BLaER1 (cell line): Measurements from ENCODE around the gene CCAR1.
"Not testable (repeated sequence)": the region's sequence is repeated elsewhere in the genome, so short reads cannot be mapped to it uniquely, and the experiment has no call there.

Experiments used
- H3K27ac ChIP-seq: shearing (Covaris generic); formaldehyde crosslinking; 2 replicates; pipeline ENCODE4 v1.8.1; 2022
- H3K27me3 ChIP-seq: shearing (Covaris generic); formaldehyde crosslinking; 2 replicates; pipeline ENCODE4 v1.8.1; 2022
- H3K36me3 ChIP-seq: shearing (Covaris generic); formaldehyde crosslinking; 2 replicates; pipeline ENCODE4 v1.8.1; 2022
- H3K4me1 ChIP-seq: shearing (Covaris generic); formaldehyde crosslinking; 2 replicates; pipeline ENCODE4 v1.8.1; 2022
- H3K4me2 ChIP-seq: shearing (Covaris generic); formaldehyde crosslinking; 2 replicates; pipeline ENCODE4 v1.8.1; 2022
- H3K4me3 ChIP-seq: shearing (Covaris generic); formaldehyde crosslinking; 2 replicates; pipeline ENCODE4 v1.8.1; 2022
- H3K9ac ChIP-seq: shearing (Covaris generic); formaldehyde crosslinking; 2 replicates; pipeline ENCODE4 v1.8.1; 2022
- H3K9me3 ChIP-seq: shearing (Covaris generic); formaldehyde crosslinking; 2 replicates; pipeline ENCODE4 v1.8.1; 2022
- H4K20me1 ChIP-seq: shearing (Covaris generic); formaldehyde crosslinking; 2 replicates; pipeline ENCODE4 v1.8.1; 2022
- Cebpa-rat ChIP-seq: shearing (Covaris generic); IDR thresholded peaks from 2 replicates; pipeline ENCODE4 v1.8.1; 2022

CCAR1 gene

DNA sequence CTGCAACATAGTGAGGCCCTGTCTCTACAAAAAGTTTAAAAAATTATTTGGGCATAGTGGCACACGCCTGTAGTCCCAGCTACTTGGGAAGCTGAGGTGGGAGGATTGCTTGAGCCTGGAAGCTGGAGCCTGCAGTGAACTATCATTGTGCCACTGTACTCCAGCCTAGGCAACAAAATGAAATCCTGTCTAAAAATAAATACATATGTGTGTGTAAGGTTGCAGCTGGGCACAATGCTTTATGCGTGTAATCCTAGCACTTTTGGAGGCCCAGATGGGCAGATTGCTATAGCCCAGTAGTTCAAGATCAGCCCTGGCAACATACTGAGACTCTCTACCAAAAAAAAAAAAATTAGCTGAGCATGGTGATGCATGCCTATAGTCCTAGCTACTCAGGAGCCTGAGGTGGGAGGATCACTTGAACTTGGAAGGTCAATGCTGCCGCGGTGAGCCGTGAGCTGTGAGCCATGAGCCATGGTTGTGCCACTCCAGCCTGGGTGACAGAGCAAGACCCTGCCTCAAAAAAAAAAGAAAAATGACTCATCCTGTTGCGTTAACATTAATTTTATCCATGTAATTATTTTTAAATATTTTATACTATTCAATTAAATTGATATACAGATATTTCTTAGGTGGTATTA lies 38.3 kb downstream of the CCAR1 start:
- Histone ChIP-seq H3K27ac (no peak overlapping the region), H3K27me3 (no peaks in the 10 kb centered on the region), H3K9ac (no peak overlapping the region), H3K4me2 (no peak overlapping the region), H3K36me3 (peaks cover 99% of the 10 kb centered on the region), H3K4me1 (no peaks in the 10 kb centered on the region), H4K20me1 (peaks cover 62% of the 10 kb centered on the region), H3K4me3 (no peak overlapping the region), H3K9me3 (no peaks in the 10 kb centered on the region)
- no peak for TF ChIP-seq Cebpa-rat

DNA sequence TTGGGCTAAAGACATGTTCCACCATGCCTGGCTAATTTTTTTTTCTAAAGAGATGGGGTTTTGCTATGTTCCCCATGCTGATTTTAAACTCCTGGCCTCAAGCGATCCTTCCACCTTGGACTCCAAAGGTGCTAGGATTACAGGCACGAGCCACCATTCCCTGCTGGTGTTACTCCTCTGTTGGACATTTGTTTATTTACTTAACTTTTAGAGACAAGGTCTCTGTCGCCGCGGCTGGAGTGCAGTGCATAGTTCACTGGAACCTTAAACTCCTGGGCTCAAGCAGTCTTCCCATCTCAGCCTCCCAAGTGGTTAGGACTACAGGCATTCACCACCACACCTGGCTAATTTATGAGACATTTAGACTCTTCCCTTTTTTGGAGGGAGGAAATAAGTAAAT lies 38.9 kb downstream of the CCAR1 start:
- Histone ChIP-seq H3K4me2 (no peak overlapping the region), H3K4me1 (no peaks in the 10 kb centered on the region), H3K27ac (no peak overlapping the region), H3K9ac (no peak overlapping the region), H3K36me3 (peaks cover 99% of the 10 kb centered on the region), H4K20me1 (peaks cover 68% of the 10 kb centered on the region), H3K27me3 (no peaks in the 10 kb centered on the region), H3K4me3 (no peak overlapping the region), H3K9me3 (no peaks in the 10 kb centered on the region)
- TF ChIP-seq Cebpa-rat: no peak

DNA sequence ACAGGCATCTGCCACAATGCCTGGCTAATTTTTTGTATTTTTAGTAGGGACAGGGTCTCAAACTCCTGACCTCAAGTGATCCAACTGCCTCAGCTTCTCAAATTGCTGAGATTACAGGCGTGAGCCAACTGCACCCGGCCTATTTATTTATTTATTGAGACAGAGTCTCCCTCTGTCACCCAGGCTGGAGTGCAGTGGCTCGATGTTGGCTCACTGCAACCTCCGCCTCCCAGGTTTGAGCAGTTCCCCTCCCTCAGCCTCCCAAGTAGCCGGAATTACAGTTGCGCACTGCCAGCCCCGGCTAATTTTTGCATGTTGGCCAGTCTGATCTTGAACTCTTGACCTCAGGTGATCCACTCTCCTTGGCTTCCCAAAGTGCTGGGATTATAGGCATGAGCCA lies 46.4 kb downstream of the CCAR1 start:
- H3K4me3 ChIP-seq, H3K4me2 ChIP-seq, H3K9ac ChIP-seq, H3K27ac ChIP-seq, H3K4me1 ChIP-seq, H3K9me3 ChIP-seq, H3K27me3 ChIP-seq: not testable (repeated sequence)
- H3K36me3 ChIP-seq: peaks cover 98% of the 10 kb centered on the region
- peaks cover 54% of the 10 kb centered on the region for H4K20me1 ChIP-seq

DNA sequence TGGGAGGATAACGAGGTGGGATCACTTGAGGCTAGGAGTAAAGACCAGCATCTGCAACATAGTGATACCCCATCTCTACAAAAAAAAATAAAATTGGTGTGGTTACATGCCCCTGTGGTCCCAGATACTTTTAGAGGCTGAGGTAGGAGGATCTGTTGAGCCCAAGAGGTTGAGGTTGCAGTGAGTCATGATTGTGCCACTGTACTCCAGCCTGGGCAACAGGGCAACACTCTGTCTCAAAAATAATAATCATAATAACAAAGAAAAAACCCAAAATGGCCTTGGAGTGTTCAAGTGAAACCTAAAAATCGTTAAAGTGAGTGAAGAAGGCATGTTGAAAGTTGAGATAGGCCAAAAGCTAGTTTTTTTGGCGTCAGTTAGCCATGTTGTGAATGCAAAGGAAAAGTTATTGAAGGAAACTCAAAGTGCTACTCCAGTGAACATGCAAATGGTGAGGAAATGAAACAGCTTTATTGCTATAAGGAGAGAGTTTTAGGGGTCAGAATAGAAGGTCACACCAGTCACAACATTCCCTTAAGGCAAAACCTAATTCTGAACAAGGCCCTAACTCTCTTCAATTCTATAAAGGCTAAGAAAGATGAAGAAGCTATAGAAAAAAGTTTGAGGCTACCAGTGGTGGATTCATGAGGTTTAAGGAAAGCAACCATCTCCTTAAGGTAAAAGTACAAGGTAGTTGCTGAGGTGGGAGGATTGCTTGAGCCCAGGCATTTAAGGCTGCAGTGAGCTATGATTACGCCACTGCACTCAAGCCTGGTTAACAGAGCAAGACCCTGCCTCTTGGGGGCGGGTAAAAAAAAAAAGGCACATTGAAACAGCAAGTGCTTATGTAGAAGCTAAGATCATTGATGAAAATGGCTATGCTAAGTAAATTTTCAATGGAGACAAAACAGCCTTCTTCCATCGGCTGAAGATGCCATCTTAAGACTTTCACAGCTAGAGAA lies 60.9 kb downstream of the CCAR1 start:
- no peak for TF ChIP-seq Cebpa-rat
- Histone ChIP-seq H3K36me3 (peaks cover 100% of the 10 kb centered on the region), H3K27me3 (no peaks in the 10 kb centered on the region), H3K9ac (no peak overlapping the region), H4K20me1 (peaks cover 27% of the 10 kb centered on the region), H3K4me3 (no peak overlapping the region), H3K4me2 (no peak overlapping the region), H3K27ac (no peak overlapping the region), H3K9me3 (no peaks in the 10 kb centered on the region), H3K4me1 (no peaks in the 10 kb centered on the region)

DNA sequence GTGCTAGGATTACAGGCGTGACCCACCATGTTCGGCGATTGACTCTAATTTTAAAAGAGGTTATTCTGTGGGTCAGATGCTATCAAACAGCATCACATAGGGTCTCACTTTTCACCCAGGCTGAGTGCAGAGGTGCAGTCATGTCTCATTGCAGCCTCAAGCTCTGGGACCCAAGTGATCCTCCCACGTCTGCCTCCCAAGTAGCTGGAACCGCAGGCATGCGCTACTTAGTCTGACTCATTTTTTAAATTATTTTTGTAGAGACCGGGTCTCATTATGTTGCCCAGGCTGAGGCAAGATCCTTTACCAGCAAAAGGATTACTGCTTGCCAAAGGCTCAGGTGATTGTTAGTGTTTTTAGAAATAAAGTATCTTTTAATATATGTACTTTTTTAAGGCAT lies 63.4 kb downstream of the CCAR1 start:
- H3K4me3 ChIP-seq: no peak overlapping the region
- no peak for TF ChIP-seq Cebpa-rat
- H3K27me3 ChIP-seq: no peaks in the 10 kb centered on the region
- no peak overlapping the region for H3K9ac ChIP-seq
- H3K4me2 ChIP-seq: no peak overlapping the region
- H3K27ac ChIP-seq: no peak overlapping the region
- peaks cover 9% of the 10 kb centered on the region; the same call in 1 of the 2 replicates for H4K20me1 ChIP-seq
- no peaks in the 10 kb centered on the region for H3K4me1 ChIP-seq
- H3K9me3 ChIP-seq: no peaks in the 10 kb centered on the region
- H3K36me3 ChIP-seq: peaks cover 99% of the 10 kb centered on the region

DNA sequence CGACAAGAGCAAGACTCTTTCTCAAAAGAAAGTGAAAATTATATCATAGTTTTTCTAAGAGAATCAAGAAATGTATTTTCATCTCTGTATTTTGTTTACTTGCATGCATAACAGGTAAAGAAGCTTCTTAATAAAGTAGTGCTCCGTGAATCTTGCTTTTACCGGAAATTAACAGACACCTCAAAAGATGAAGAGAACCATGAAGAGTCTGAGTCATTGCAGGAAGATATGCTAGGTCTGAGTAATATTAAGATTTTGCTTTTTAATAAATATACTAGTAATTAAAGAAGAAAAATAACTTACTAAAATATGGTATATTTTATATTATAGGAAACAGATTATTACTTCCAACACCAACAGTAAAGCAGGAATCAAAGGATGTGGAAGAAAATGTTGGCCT lies 66.8 kb downstream of the CCAR1 start:
- H3K4me3 ChIP-seq: no peak overlapping the region
- H3K4me2 ChIP-seq: no peak overlapping the region
- no peaks in the 10 kb centered on the region for H3K27me3 ChIP-seq
- no peak for TF ChIP-seq Cebpa-rat
- H3K27ac ChIP-seq: no peak overlapping the region
- H3K9me3 ChIP-seq: no peaks in the 10 kb centered on the region
- H3K36me3 ChIP-seq: peaks cover 94% of the 10 kb centered on the region
- no peaks in the 10 kb centered on the region for H3K4me1 ChIP-seq
- H4K20me1 ChIP-seq: 0 out of 2 replicates have a peak, but pooled peaks cover under 1% of the 10 kb centered on the region
- no peak overlapping the region for H3K9ac ChIP-seq

DNA sequence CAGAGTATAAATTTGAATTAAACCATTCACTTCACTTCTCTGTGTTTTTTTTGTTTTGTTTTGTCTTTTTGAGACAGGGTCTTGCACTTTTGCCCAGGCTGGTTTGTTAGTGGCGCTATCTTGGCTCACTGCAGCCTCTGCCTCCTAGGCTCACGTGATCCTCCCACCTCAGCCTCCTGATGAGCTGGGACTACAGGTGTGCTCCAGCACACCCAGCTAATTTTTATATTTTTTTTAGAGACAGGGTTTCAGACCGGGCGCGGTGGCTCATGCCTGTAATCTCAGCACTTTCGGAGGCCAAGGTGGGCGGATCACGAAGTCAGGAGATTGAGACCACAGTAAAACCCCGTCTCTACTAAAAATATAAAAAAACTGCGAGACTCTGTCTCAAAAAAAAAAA lies 69.4 kb downstream of the CCAR1 start:
- no peaks in the 10 kb centered on the region for H4K20me1 ChIP-seq
- H3K9me3 ChIP-seq: no peaks in the 10 kb centered on the region
- TF ChIP-seq Cebpa-rat: no peak
- peaks cover 93% of the 10 kb centered on the region for H3K36me3 ChIP-seq
- H3K27ac ChIP-seq: no peak overlapping the region
- no peak overlapping the region for H3K4me3 ChIP-seq
- H3K4me1 ChIP-seq: no peaks in the 10 kb centered on the region
- H3K9ac ChIP-seq: no peak overlapping the region
- no peaks in the 10 kb centered on the region for H3K27me3 ChIP-seq
- H3K4me2 ChIP-seq: no peak overlapping the region

DNA sequence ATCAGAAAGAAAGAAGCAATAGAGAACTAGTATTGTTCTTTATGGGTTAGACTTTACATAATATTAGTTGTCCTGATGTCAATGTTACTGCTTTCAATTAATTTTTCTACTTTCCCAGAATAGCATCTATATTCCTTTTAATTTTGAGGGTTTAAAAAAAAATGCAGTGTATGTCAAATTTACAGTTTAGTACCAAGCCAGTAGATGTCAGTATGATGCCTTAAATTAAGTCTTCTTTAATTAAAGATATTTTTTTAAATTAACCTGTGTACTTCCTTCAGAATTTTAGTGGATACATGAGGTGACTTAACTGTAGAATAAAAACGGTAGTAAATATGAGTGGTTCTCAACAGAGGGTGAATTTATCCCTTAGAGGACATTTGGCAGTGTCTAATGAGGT lies 71.1 kb downstream of the CCAR1 start:
- H3K4me2 ChIP-seq: no peak overlapping the region
- H3K27ac ChIP-seq: no peak overlapping the region
- no peaks in the 10 kb centered on the region for H3K9me3 ChIP-seq
- H3K4me1 ChIP-seq: peaks cover 12% of the 10 kb centered on the region; the same call in 1 of the 2 replicates
- no peak for TF ChIP-seq Cebpa-rat
- no peak overlapping the region for H3K9ac ChIP-seq
- H3K4me3 ChIP-seq: no peak overlapping the region
- no peaks in the 10 kb centered on the region for H3K27me3 ChIP-seq
- H3K36me3 ChIP-seq: peaks cover 93% of the 10 kb centered on the region
- H4K20me1 ChIP-seq: 0 out of 2 replicates have a peak, but pooled peaks cover 9% of the 10 kb centered on the region

DNA sequence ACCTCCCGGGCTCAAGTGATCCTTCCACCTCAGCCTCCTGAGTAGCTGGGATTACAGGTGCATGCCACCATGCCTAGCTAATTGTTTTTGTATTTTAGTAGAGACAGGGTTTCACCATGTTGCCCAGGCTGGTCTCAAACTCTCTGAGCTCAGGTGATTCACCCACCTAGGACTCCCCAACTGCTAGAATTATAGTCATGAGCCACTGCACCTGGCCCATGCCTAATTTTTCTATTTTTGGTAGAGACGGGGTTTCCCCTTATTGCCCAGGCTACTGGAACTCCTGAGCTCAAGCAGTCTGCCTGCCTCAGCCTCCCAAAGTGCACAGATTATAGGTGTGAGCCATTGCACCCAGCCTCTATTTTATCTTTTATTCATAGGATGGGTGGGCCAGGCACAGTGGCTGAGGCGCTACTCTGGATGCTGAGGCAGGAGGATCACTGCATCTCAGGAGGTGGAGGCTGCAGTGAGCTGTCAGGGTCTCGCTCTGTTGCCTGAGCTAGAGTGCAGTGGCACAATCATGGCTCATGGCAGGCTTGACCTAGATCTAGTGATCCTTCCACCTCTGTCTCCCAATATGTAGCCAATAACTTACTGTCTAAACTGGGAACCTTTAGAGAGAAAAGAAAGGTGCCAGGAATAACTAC lies 75.0 kb downstream of the CCAR1 start:
- Histone ChIP-seq H3K4me3 (no peak overlapping the region), H3K27me3 (no peaks in the 10 kb centered on the region), H3K4me1 (peaks cover 44% of the 10 kb centered on the region), H3K9me3 (no peaks in the 10 kb centered on the region), H3K9ac (no peak overlapping the region), H3K4me2 (no peak overlapping the region), H3K36me3 (peaks cover 78% of the 10 kb centered on the region), H4K20me1 (0 out of 2 replicates have a peak, but pooled peaks cover 9% of the 10 kb centered on the region), H3K27ac (no peak overlapping the region)
- TF ChIP-seq Cebpa-rat: no peak

DNA sequence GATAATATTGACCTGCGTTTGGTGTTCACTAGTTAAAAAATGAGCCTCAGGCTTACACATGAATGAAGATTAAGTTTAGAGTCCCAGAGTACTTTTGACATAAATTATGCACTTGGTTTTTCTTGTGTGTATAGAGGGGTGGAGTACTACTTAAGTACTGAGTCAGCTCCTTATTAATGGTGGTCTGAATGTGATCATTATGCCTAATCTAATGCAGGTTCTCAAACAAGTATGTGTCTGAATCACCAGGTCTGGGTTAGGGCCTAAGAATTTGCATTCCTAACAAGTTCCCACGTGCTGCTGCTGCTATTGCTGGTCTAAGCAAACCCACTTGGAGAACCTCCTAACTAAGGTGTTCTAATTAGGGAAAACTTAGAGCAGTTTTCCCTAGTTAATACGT lies 75.6 kb downstream of the CCAR1 start:
- no peaks in the 10 kb centered on the region for H3K9me3 ChIP-seq
- H3K27me3 ChIP-seq: no peaks in the 10 kb centered on the region
- no peak overlapping the region for H3K4me3 ChIP-seq
- peaks cover 76% of the 10 kb centered on the region for H3K36me3 ChIP-seq
- H3K4me2 ChIP-seq: peak overlapping the region; percentile 21; the same call in 1 of the 2 replicates
- TF ChIP-seq Cebpa-rat: no peak
- H4K20me1 ChIP-seq: 0 out of 2 replicates have a peak, but pooled peaks cover 9% of the 10 kb centered on the region
- no peak overlapping the region for H3K27ac ChIP-seq
- no peak overlapping the region for H3K9ac ChIP-seq
- H3K4me1 ChIP-seq: peaks cover 44% of the 10 kb centered on the region
